ENCODE data around the gene LGALS1. TPM values are rescaled to one million over a fixed set of nuclear protein-coding genes. Genes with fewer than 3 reads are reported as not detected.
"Not testable (repeated sequence)": the region's sequence is repeated elsewhere in the genome, so short reads cannot be mapped to it uniquely, and the experiment has no call there.

The LGALS1 gene
- total RNA-seq, 1 experiment from 2014 or later, result 32.8 TPM

DNA sequence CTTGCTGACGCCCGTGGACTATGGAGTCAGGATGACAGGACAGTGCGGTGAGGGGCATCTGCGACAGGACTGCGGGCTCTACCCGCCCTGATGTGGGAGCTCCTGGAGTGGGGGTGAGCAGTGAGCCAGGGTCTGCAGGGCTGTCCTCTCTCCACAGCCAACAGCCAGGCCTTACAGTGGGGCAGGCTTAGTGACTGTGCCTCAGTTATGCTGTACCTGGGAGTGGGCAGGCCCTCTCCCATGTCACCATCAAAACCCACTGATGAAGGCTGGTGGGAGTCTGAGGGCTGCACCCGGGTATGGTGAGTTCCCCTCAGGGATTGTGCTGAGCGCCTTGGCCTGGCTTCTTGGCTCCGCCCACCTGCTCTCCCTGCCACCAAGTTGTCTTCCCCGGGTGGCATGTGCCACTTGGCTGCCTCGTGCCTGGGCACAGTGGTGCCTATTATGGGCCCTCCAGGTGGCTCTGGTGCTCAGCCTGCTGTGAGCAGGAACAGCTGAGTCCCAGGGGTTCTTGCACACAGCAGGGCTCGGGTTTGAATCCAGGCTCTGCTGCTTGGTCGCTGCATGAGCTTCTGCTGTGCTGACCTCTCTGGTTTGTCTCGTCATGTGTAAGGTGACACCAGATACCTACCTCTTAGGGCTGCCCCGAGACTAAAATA is 17.3 kb downstream of the LGALS1 start:
- H3T11ph ChIP-seq (ENCODE audit: low read length), result no peak overlapping the region
- H3K36me3 Mint-ChIP-seq (ENCODE audit: insufficient read depth in 1 of 3, low read depth in 3 of 3), result peaks cover 19 to 49% (median 42%) of the 10 kb centered on the region in 3 experiments
- no peak overlapping the region for H3K4me2 ChIP-seq (ENCODE audit: insufficient read depth, insufficient read length, low read length)
- TF ChIP-seq, protein P1, sequence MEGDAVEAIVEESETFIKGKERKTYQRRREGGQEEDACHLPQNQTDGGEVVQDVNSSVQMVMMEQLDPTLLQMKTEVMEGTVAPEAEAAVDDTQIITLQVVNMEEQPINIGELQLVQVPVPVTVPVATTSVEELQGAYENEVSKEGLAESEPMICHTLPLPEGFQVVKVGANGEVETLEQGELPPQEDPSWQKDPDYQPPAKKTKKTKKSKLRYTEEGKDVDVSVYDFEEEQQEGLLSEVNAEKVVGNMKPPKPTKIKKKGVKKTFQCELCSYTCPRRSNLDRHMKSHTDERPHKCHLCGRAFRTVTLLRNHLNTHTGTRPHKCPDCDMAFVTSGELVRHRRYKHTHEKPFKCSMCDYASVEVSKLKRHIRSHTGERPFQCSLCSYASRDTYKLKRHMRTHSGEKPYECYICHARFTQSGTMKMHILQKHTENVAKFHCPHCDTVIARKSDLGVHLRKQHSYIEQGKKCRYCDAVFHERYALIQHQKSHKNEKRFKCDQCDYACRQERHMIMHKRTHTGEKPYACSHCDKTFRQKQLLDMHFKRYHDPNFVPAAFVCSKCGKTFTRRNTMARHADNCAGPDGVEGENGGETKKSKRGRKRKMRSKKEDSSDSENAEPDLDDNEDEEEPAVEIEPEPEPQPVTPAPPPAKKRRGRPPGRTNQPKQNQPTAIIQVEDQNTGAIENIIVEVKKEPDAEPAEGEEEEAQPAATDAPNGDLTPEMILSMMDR (conservative IDR thresholded peaks at IDR 0.05), result no peak
- no peak for DNase-seq
- H3K23ac ChIP-seq (ENCODE audit: insufficient read length, low read depth, low read length), result no peak overlapping the region
- no peak overlapping the region for H2BK15ac ChIP-seq (ENCODE audit: low read depth, low read length)
- H3K56ac ChIP-seq (ENCODE audit: insufficient read length, low read depth, low read length), result no peak overlapping the region
- no peak overlapping the region for H2BK12ac ChIP-seq (ENCODE audit: insufficient read length, low read depth, low read length)
- H3K9ac ChIP-seq (ENCODE audit: extremely low read depth, insufficient read length, low read length), result no peak overlapping the region
- H3K14ac ChIP-seq (ENCODE audit: insufficient read depth, low read length), result no peak overlapping the region
- H3K23me2 ChIP-seq (ENCODE audit: insufficient read length, low read depth, low read length, poor library complexity, severe bottlenecking), result no peaks in the 10 kb centered on the region
- no peaks in the 10 kb centered on the region for H3K9me3 Mint-ChIP-seq
- no peak overlapping the region for H2BK120ac ChIP-seq (ENCODE audit: low read depth, low read length, poor library complexity, severe bottlenecking)
- H4K8ac ChIP-seq (replicated peaks; ENCODE audit: insufficient read length, low read depth, low read length), result no peak overlapping the region
- no peak overlapping the region for H3K4ac ChIP-seq (ENCODE audit: low read depth, low read length)
- H3K79me2 ChIP-seq (ENCODE audit: insufficient read depth, low read length), result no peaks in the 10 kb centered on the region
- H3K4me1 Mint-ChIP-seq, result peaks cover 11 to 13% of the 10 kb centered on the region in 2 experiments
- no peak overlapping the region for H2AFZ ChIP-seq (ENCODE audit: low read length)
- no peaks in the 10 kb centered on the region for H3K9me3 ChIP-seq (ENCODE audit: control insufficient read depth, low read depth, low read length)
- no peak overlapping the region for H4K91ac ChIP-seq (ENCODE audit: insufficient read length, low read depth, low read length)
- WGBS (ENCODE audit: extremely low coverage, insufficient read length, low lambda C conversion rate), result no CpG with 5 or more reads among the region's 15 CpGs
- H4K20me1 ChIP-seq (ENCODE audit: control insufficient read depth, insufficient read depth, insufficient read length), result no peaks in the 10 kb centered on the region
- no peaks in the 10 kb centered on the region for H3K79me1 ChIP-seq (ENCODE audit: insufficient read depth, low read depth, low read length, poor library complexity, severe bottlenecking)
- H3K18ac ChIP-seq (ENCODE audit: insufficient read length, low read depth, low read length), result no peak overlapping the region
- H4K5ac ChIP-seq (ENCODE audit: insufficient read length, low read depth, low read length), result no peak overlapping the region
- no peak overlapping the region for H3K27ac Mint-ChIP-seq
- no peak overlapping the region for H2AK5ac ChIP-seq (ENCODE audit: insufficient read length, low read length)
- no peak overlapping the region for H2BK5ac ChIP-seq (ENCODE audit: insufficient read length, low read length)
- H2BK20ac ChIP-seq (ENCODE audit: low read depth, low read length, poor library complexity, severe bottlenecking), result no peak overlapping the region
- no peaks in the 10 kb centered on the region for H3K27me3 ChIP-seq (ENCODE audit: insufficient read depth, low read length)
- H3K4me1 ChIP-seq (ENCODE audit: insufficient read depth, low read length), result peaks cover 2% of the 10 kb centered on the region; the same call in 1 of the 2 replicates
- no peak overlapping the region; a peak in 1 of 5 replicates for H3K4me3 Mint-ChIP-seq
- H3K27me3 Mint-ChIP-seq (ENCODE audit: low read depth), result peaks cover 1% of the 10 kb centered on the region
- H3K27ac ChIP-seq (ENCODE audit: insufficient read length, low read depth, low read length), result no peak overlapping the region

DNA sequence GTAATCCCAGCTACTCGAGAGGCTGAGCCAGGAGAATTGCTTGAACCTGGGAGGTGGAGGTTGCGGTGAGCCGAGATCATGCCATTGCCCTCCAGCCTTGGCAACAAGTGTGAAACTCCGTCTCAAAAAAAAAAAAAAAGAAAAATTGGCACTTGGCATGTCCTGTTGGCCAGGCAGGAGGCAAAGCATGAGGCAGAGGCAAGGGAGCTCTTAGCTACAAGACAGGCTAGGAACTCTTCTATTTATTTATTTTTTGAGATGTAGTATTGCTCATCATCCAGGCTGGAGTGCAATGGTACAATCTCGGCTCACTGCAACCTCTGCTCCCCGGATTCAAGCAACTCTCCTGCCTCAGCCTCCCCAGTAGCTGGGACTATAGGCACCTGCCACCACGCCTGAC is 18.7 kb downstream of the LGALS1 start:
- H3K27me3 Mint-ChIP-seq (ENCODE audit: low read depth); H2BK15ac ChIP-seq (ENCODE audit: low read depth, low read length); H2BK12ac ChIP-seq (ENCODE audit: insufficient read length, low read depth, low read length); H2AFZ ChIP-seq (ENCODE audit: low read length); H3K18ac ChIP-seq (ENCODE audit: insufficient read length, low read depth, low read length); H4K20me1 ChIP-seq (ENCODE audit: control insufficient read depth, insufficient read depth, insufficient read length); H3K4me1 ChIP-seq (ENCODE audit: insufficient read depth, low read length); H3K4me2 ChIP-seq (ENCODE audit: insufficient read depth, insufficient read length, low read length); H3K14ac ChIP-seq (ENCODE audit: insufficient read depth, low read length); H2BK20ac ChIP-seq (ENCODE audit: low read depth, low read length, poor library complexity, severe bottlenecking); H3K4ac ChIP-seq (ENCODE audit: low read depth, low read length); H4K91ac ChIP-seq (ENCODE audit: insufficient read length, low read depth, low read length); H3K27ac ChIP-seq (ENCODE audit: insufficient read length, low read depth, low read length); H3K4me3 Mint-ChIP-seq; H2AK5ac ChIP-seq (ENCODE audit: insufficient read length, low read length); H4K5ac ChIP-seq (ENCODE audit: insufficient read length, low read depth, low read length); H3K23me2 ChIP-seq (ENCODE audit: insufficient read length, low read depth, low read length, poor library complexity, severe bottlenecking); H4K8ac ChIP-seq (replicated peaks; ENCODE audit: insufficient read length, low read depth, low read length); H3K9me3 ChIP-seq (ENCODE audit: control insufficient read depth, low read depth, low read length); H3K79me1 ChIP-seq (ENCODE audit: insufficient read depth, low read depth, low read length, poor library complexity, severe bottlenecking); H2BK120ac ChIP-seq (ENCODE audit: low read depth, low read length, poor library complexity, severe bottlenecking); H3K23ac ChIP-seq (ENCODE audit: insufficient read length, low read depth, low read length); DNase-seq; H3K79me2 ChIP-seq (ENCODE audit: insufficient read depth, low read length); H3K56ac ChIP-seq (ENCODE audit: insufficient read length, low read depth, low read length); H3K9me3 Mint-ChIP-seq; H3K27me3 ChIP-seq (ENCODE audit: insufficient read depth, low read length); H3T11ph ChIP-seq (ENCODE audit: low read length); H3K27ac Mint-ChIP-seq; H3K9ac ChIP-seq (ENCODE audit: extremely low read depth, insufficient read length, low read length); H2BK5ac ChIP-seq (ENCODE audit: insufficient read length, low read length): not testable (repeated sequence)
- Mint-ChIP-seq H3K36me3 (ENCODE audit: insufficient read depth in 1 of 3, low read depth in 3 of 3) (peaks cover 14 to 42% (median 37%) of the 10 kb centered on the region in 3 experiments), H3K4me1 (peaks cover 11 to 12% of the 10 kb centered on the region in 2 experiments)
- WGBS (ENCODE audit: extremely low coverage, insufficient read length, low lambda C conversion rate), result no CpG with 5 or more reads among the region's 7 CpGs
